IMR-90 (cell line): Measurements from ENCODE around the gene WDR1. TPM values are rescaled to one million over a fixed set of nuclear protein-coding genes. Genes with fewer than 3 reads are reported as not detected.

Experiments used
- ATAC-seq: fragments of 200-7000 bp; cut with Tn5 transposase; 2 replicates; pipeline ENCODE4 v1.9.1; 2020; ENCODE audit warnings: low read depth, mild to moderate bottlenecking, moderate library complexity
- BruUV-seq: library from RNA; stranded (reverse); fragments of 400-500 nt; replicated peaks from 2 replicates; lab custom pipeline; 2021; lab: Mats Ljungman, UMichigan
- CTCF ChIA-PET: fragments of 300-600 bp; formaldehyde crosslinking; extraction: SDS; loops from one replicate; lab custom pipeline; 2021; ENCODE audit warnings: antibody characterized with exemption; lab: Yijun Ruan, JAX
- POLR2A ChIA-PET: fragments of 300-600 bp; sonication (Branson Sonifier 250); formaldehyde crosslinking; loops from one replicate; lab custom pipeline; 2022; ENCODE audit warnings: antibody characterized with exemption; ENCODE audit not compliant: unreplicated experiment; lab: Charles Lee
- DNase-seq: peaks from one replicate; pipeline ENCODE4 v3.0.0; 2013
- H2AFZ ChIP-seq: replicated peaks from 2 replicates; pipeline ENCODE3; 2013; ENCODE audit warnings: low read length, mild to moderate bottlenecking; ENCODE audit not compliant: poor library complexity
- H2AK5ac ChIP-seq: 2 replicates; pipeline ENCODE4 v1.6.1; 2013; ENCODE audit warnings: low read depth, low read length, inconsistent platforms
- H2AK9ac ChIP-seq: replicated peaks from 2 replicates; pipeline ENCODE3; 2013; ENCODE audit warnings: mild to moderate bottlenecking, low read depth, low read length, moderate library complexity; ENCODE audit not compliant: poor library complexity
- H2BK120ac ChIP-seq: 2 replicates; pipeline ENCODE4 v1.6.1; 2013; ENCODE audit warnings: low read depth, low read length, inconsistent platforms
- H2BK15ac ChIP-seq: 3 replicates; pipeline ENCODE4 v1.6.1; 2013; ENCODE audit warnings: low read depth, low read length, inconsistent platforms
- H2BK20ac ChIP-seq: 2 replicates; pipeline ENCODE4 v1.6.1; 2013; ENCODE audit warnings: low read depth, mild to moderate bottlenecking, inconsistent platforms, low read length, moderate library complexity
- H2BK5ac ChIP-seq: 2 replicates; pipeline ENCODE4 v1.6.1; 2013; ENCODE audit warnings: mild to moderate bottlenecking, low read depth, low read length, inconsistent platforms; ENCODE audit not compliant: poor library complexity, severe bottlenecking
- H3K14ac ChIP-seq: replicated peaks from 2 replicates; pipeline ENCODE4 v1.6.1; 2013; ENCODE audit warnings: low read depth, low read length, inconsistent platforms
- H3K18ac ChIP-seq: 2 replicates; pipeline ENCODE4 v1.6.1; 2013; ENCODE audit warnings: low read depth, low read length, control low read depth
- H3K23ac ChIP-seq: 2 replicates; pipeline ENCODE4 v1.6.1; 2013; ENCODE audit warnings: low read depth, low read length, inconsistent platforms
- H3K27ac ChIP-seq: 2 replicates; pipeline ENCODE4 v1.5.1; 2013; ENCODE audit warnings: mild to moderate bottlenecking, control low read depth, low read length; ENCODE audit not compliant: insufficient read depth
- H3K27me3 ChIP-seq: 2 replicates; pipeline ENCODE4 v1.6.1; 2013; ENCODE audit warnings: low read length; ENCODE audit not compliant: control insufficient read depth, insufficient read depth
- H3K36me3 ChIP-seq: 2 replicates; pipeline ENCODE4 v1.6.1; 2013; ENCODE audit warnings: low read length, mixed read lengths; ENCODE audit not compliant: control insufficient read depth, insufficient read depth
- H3K4ac ChIP-seq: 2 replicates; pipeline ENCODE4 v1.6.1; 2013; ENCODE audit warnings: low read depth, low read length, inconsistent platforms
- H3K4me1 ChIP-seq: 2 replicates; pipeline ENCODE4 v1.6.1; 2013; ENCODE audit warnings: low read length, mixed read lengths; ENCODE audit not compliant: control insufficient read depth, insufficient read depth
- H3K4me2 ChIP-seq: 2 replicates; pipeline ENCODE4 v1.6.1; 2013; ENCODE audit warnings: low read depth, mild to moderate bottlenecking, control low read depth, low read length, moderate library complexity
- H3K4me3 ChIP-seq: 2 replicates; pipeline ENCODE4 v1.5.1; 2013; ENCODE audit warnings: low read depth, mild to moderate bottlenecking, control low read depth, low read length, moderate library complexity; ENCODE audit not compliant: insufficient read depth
- H3K56ac ChIP-seq: 2 replicates; pipeline ENCODE4 v1.6.1; 2013; ENCODE audit warnings: low read length, inconsistent platforms; ENCODE audit not compliant: insufficient read depth; ENCODE audit errors: extremely low read depth
- H3K79me1 ChIP-seq, 2 experiments: 2 replicates each; pipeline ENCODE4 v1.6.1; 2013; ENCODE audit warnings: low read length in 2 of 2, inconsistent platforms in 1 of 2, low read depth in 1 of 2
- H3K9ac ChIP-seq: 2 replicates; pipeline ENCODE4 v1.6.1; 2013; ENCODE audit warnings: low read depth, low read length, control low read depth
- H3K9me1 ChIP-seq: 2 replicates; pipeline ENCODE4 v1.6.1; 2013; ENCODE audit warnings: low read length, inconsistent platforms; ENCODE audit not compliant: insufficient read depth
- H3K9me3 ChIP-seq: 2 replicates; pipeline ENCODE4 v1.6.1; 2013; ENCODE audit warnings: low read length; ENCODE audit not compliant: control insufficient read depth, insufficient read depth
- H4K20me1 ChIP-seq: 2 replicates; pipeline ENCODE4 v1.6.1; 2013; ENCODE audit warnings: low read length, inconsistent platforms; ENCODE audit not compliant: insufficient read depth
- H4K5ac ChIP-seq: 2 replicates; pipeline ENCODE4 v1.6.1; 2013; ENCODE audit warnings: mild to moderate bottlenecking, low read depth, low read length, control low read depth
- H4K8ac ChIP-seq, 2 experiments: 2 replicates each; pipeline ENCODE4 v1.6.1; 2013; ENCODE audit warnings: low read depth in 2 of 2, low read length in 2 of 2, control low read depth in 1 of 2, inconsistent platforms in 1 of 2
- H4K91ac ChIP-seq: 2 replicates; pipeline ENCODE4 v1.6.1; 2013; ENCODE audit warnings: low read depth, low read length, inconsistent platforms; ENCODE audit not compliant: insufficient read depth
- BHLHE40 ChIP-seq: fragments of 150-350 bp; IDR thresholded peaks from 2 replicates; pipeline ENCODE4 v1.6.1; 2016; ENCODE audit warnings: mild to moderate bottlenecking, low read depth, low read length
- CEBPB ChIP-seq: IDR thresholded peaks from 2 replicates; pipeline ENCODE4 v1.6.1; 2012; ENCODE audit warnings: low read depth, low read length, improper control_type of control experiment
- FOS ChIP-seq: fragments of 150-350 bp; IDR thresholded peaks from 2 replicates; pipeline ENCODE4 v1.6.1; 2016; ENCODE audit warnings: low read depth, low read length
- MAFK ChIP-seq: IDR thresholded peaks from 2 replicates; pipeline ENCODE4 v1.6.1; 2012; ENCODE audit warnings: low read depth, low read length, improper control_type of control experiment
- MAZ ChIP-seq: IDR thresholded peaks from 2 replicates; pipeline ENCODE4 v1.6.1; 2012; ENCODE audit warnings: low read depth, mild to moderate bottlenecking, low read length, improper control_type of control experiment, moderate library complexity, borderline replicate concordance
- MXI1 ChIP-seq: IDR thresholded peaks from 2 replicates; pipeline ENCODE4 v1.6.1; 2012; ENCODE audit warnings: low read depth, mild to moderate bottlenecking, low read length, moderate library complexity, borderline replicate concordance
- NFE2L2 ChIP-seq: fragments of 150-350 bp; IDR thresholded peaks from 2 replicates; pipeline ENCODE4 v1.6.1; 2016; ENCODE audit warnings: low read depth, mild to moderate bottlenecking, low read length
- POLR2A ChIP-seq: IDR thresholded peaks from 2 replicates; pipeline ENCODE4 v1.6.1; 2012; ENCODE audit warnings: mild to moderate bottlenecking, low read depth, low read length
- RAD21 ChIP-seq: IDR thresholded peaks from 2 replicates; pipeline ENCODE4 v1.6.1; 2012; ENCODE audit warnings: low read length, improper control_type of control experiment
- RCOR1 ChIP-seq: IDR thresholded peaks from 2 replicates; pipeline ENCODE4 v1.6.1; 2012; ENCODE audit warnings: mild to moderate bottlenecking, low read length, improper control_type of control experiment; ENCODE audit not compliant: insufficient replicate concordance
- RFX5 ChIP-seq: IDR thresholded peaks from 2 replicates; pipeline ENCODE4 v1.8.0; 2012; ENCODE audit warnings: low read depth, mild to moderate bottlenecking, low read length, moderate library complexity
- SMC3 ChIP-seq: fragments of 150-350 bp; IDR thresholded peaks from 2 replicates; pipeline ENCODE4 v1.6.1; 2016; ENCODE audit warnings: low read depth, mild to moderate bottlenecking, antibody characterized with exemption, low read length, moderate library complexity
- WGBS, 2 experiments: methylation state at CpG; one replicate each; pipeline versions ENCODE4 v1.1.5 to v1.1.7; 2013; ENCODE audit warnings: missing lambda C conversion rate in 2 of 2; ENCODE audit not compliant: insufficient read length in 1 of 2; ENCODE audit errors: extremely low coverage in 2 of 2; 5-methylcytosine and 5-hydroxymethylcytosine counted together
- dilution Hi-C: fragments of 300-500 bp; cut with HindIII; formaldehyde crosslinking; loops from one replicate; pipeline ENCODE4 v1.14.3; 2018; ENCODE audit warnings: low sequenced_read_pairs; ENCODE audit not compliant: unreplicated experiment
- in situ Hi-C: fragments of 300-500 bp; cut with MboI; formaldehyde crosslinking; loops from 3 replicates; pipeline ENCODE4 v1.14.3; 2019; ENCODE audit warnings: low sequenced_read_pairs, inconsistent platforms, mixed read lengths
- intact Hi-C: fragments of 100-400 bp; cut with micrococcal nuclease; formaldehyde crosslinking; loops from 2 replicates; pipeline ENCODE4 v1.10.0; 2022
- polyA plus RNA-seq, 3 experiments: library from polyadenylated mRNA; depleted of rRNA; stranded (reverse); fragments of >200 nt; gene quantifications; 2 replicates each; pipeline ENCODE4 v1.2.3, GENCODE V29; 2012; ENCODE audit warnings: low replicate concordance in 1 of 3
- total RNA-seq: library from RNA; depleted of rRNA; stranded (reverse); fragments of >200 nt; gene quantifications from 2 replicates; pipeline ENCODE4 v1.2.3, GENCODE V29; 2012
- TF ChIP-seq, protein P1 (sequence below): fragments of 150-350 bp; IDR thresholded peaks from 2 replicates; pipeline ENCODE4 v1.6.1; 2016; ENCODE audit warnings: low read depth, mild to moderate bottlenecking, low read length, moderate library complexity, borderline replicate concordance
- TF ChIP-seq, protein P2 (sequence below): conservative IDR thresholded peaks from 2 replicates; pipeline ENCODE4 v1.5.1; 2012; ENCODE audit warnings: mild to moderate bottlenecking, low read depth, low read length, improper control_type of control experiment
- TF ChIP-seq, protein P3 (sequence below): fragments of 150-350 bp; IDR thresholded peaks from 2 replicates; pipeline ENCODE4 v1.6.1; 2017; ENCODE audit warnings: mild to moderate bottlenecking, antibody characterized with exemption, low read length, low read depth

The WDR1 gene
- total and polyA plus RNA-seq, 2 of the 4 experiments (the other 2 are of a cell fraction), result 725 to 992 TPM

DNA sequence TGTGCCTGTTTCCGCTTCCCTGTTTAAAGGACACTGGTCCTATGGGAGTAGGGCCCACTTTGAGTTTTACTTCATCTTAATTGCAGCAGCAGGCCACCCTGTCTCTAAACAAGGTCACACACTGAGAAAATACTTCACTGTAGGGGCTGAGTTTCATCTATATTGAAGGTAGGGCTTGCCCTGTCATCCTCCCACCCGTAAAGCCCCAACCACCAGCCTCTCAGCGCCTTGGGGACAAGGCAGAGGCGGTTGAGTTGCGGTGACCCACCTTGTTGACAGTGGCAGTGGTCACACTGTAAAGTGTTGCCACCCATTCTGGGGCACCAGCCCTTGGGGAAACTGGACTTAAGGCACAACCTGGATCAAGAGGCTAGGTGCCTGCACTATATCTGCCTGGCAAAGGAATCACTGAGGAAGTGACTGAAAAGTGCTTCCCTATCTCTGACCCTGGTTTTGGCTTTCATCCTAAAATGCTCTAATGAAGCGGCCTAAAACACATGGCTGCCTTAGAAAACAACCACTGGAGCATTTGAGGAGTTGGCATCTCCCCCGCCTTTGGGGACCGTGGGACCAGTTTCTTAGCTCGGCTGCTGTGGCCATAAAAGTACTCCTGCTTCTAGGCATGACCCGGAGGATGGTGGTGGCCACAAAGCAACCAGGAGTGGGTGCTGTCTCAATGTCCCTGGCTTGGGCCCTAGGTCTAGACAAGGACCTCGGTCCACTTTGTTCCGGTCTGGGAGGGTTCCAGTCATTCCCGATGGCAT, 7.8 kb upstream of the WDR1 start:
- Histone ChIP-seq H3K18ac (no peak overlapping the region), H2AFZ (no peak overlapping the region), H2AK9ac (no peak overlapping the region), H4K20me1 (no peaks in the 10 kb centered on the region), H3K14ac (no peak overlapping the region), H3K9ac (no peak overlapping the region), H3K79me1 (no peaks in the 10 kb centered on the region), H3K27me3 (peaks cover 13% of the 10 kb centered on the region), H2BK5ac (no peak overlapping the region), H2BK20ac (no peak overlapping the region), H3K4me3 (no peak overlapping the region), H4K91ac (no peak overlapping the region), H3K36me3 (no peaks in the 10 kb centered on the region), H3K9me3 (no peaks in the 10 kb centered on the region; the same call in 1 of the 2 replicates), H3K23ac (no peak overlapping the region), H3K9me1 (peaks cover 3% of the 10 kb centered on the region; the same call in 1 of the 2 replicates), H3K27ac (no peak overlapping the region), H2AK5ac (no peak overlapping the region), H2BK120ac (no peak overlapping the region), H3K4me1 (0 out of 2 replicates have a peak, but pooled peaks cover 3% of the 10 kb centered on the region), H3K4ac (no peak overlapping the region), H2BK15ac (no peak overlapping the region), H3K4me2 (no peak overlapping the region), H4K5ac (no peak overlapping the region), H4K8ac (no peak overlapping the region), H3K56ac (no peak overlapping the region)
- WGBS, 2 experiments, result 100% methylated on average over 1 of the region's 13 CpGs; no CpG with 5 or more reads in 1 of the 2 experiments
- in situ Hi-C loops, result no loop called here
- CTCF ChIA-PET, result no interaction called here
- ATAC-seq (no peak), DNase-seq (no peak)
- intact Hi-C loops, result no loop called here
- dilution Hi-C loops, result no loop called here
- no TSS peak for BruUV-seq
- POLR2A ChIA-PET, result no interaction called here
- TF ChIP-seq BHLHE40 (no peak), FOS (no peak), NFE2L2 (no peak), SMC3 (no peak), RFX5 (no peak), RCOR1 (no peak), CEBPB (no peak), MAFK (no peak), MAZ (no peak), MXI1 (no peak), POLR2A (no peak), RAD21 (no peak)
- TF ChIP-seq, protein P1, sequence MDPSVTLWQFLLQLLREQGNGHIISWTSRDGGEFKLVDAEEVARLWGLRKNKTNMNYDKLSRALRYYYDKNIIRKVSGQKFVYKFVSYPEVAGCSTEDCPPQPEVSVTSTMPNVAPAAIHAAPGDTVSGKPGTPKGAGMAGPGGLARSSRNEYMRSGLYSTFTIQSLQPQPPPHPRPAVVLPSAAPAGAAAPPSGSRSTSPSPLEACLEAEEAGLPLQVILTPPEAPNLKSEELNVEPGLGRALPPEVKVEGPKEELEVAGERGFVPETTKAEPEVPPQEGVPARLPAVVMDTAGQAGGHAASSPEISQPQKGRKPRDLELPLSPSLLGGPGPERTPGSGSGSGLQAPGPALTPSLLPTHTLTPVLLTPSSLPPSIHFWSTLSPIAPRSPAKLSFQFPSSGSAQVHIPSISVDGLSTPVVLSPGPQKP, result no peak
- TF ChIP-seq, protein P2, sequence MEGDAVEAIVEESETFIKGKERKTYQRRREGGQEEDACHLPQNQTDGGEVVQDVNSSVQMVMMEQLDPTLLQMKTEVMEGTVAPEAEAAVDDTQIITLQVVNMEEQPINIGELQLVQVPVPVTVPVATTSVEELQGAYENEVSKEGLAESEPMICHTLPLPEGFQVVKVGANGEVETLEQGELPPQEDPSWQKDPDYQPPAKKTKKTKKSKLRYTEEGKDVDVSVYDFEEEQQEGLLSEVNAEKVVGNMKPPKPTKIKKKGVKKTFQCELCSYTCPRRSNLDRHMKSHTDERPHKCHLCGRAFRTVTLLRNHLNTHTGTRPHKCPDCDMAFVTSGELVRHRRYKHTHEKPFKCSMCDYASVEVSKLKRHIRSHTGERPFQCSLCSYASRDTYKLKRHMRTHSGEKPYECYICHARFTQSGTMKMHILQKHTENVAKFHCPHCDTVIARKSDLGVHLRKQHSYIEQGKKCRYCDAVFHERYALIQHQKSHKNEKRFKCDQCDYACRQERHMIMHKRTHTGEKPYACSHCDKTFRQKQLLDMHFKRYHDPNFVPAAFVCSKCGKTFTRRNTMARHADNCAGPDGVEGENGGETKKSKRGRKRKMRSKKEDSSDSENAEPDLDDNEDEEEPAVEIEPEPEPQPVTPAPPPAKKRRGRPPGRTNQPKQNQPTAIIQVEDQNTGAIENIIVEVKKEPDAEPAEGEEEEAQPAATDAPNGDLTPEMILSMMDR, result no peak
- TF ChIP-seq, protein P3, sequence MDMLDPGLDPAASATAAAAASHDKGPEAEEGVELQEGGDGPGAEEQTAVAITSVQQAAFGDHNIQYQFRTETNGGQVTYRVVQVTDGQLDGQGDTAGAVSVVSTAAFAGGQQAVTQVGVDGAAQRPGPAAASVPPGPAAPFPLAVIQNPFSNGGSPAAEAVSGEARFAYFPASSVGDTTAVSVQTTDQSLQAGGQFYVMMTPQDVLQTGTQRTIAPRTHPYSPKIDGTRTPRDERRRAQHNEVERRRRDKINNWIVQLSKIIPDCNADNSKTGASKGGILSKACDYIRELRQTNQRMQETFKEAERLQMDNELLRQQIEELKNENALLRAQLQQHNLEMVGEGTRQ, result no peak
